Activated T-helper 1 cell treated with anti-CD3 and anti-CD28 coated beads, Interleukin-12 subunit alpha, Interleukin-12 subunit beta, Interleukin-2, Interleukin-4 antibody, amounts not matched to agents 30 ng/mL and 10 ng/mL and 1 ng/mL, durations not matched to agents 14 hours and 24 hours and 36 hours (primary cell): Measurements from ENCODE around the gene ADARB2. TPM values are rescaled to one million over a fixed set of nuclear protein-coding genes. Genes with fewer than 3 reads are reported as not detected.

Source experiments
- DNase-seq: peaks from one replicate; pipeline ENCODE4 v3.0.0; 2021; ENCODE audit warnings: low spot score
- H3K27ac Mint-ChIP-seq: one replicate; pipeline ENCODE4 v1.8.0; 2021; ENCODE audit warnings: mild to moderate bottlenecking, mixed read lengths
- H3K27me3 Mint-ChIP-seq: one replicate; pipeline ENCODE4 v1.8.0; 2022; ENCODE audit warnings: mild to moderate bottlenecking, moderate library complexity, mixed read lengths; ENCODE audit not compliant: insufficient read depth
- H3K36me3 Mint-ChIP-seq: one replicate; pipeline ENCODE4 v1.8.0; 2021; ENCODE audit warnings: low read depth, mixed read lengths
- H3K4me1 Mint-ChIP-seq: one replicate; pipeline ENCODE4 v1.8.0; 2021; ENCODE audit warnings: low read depth, mixed read lengths
- H3K4me3 Mint-ChIP-seq: one replicate; pipeline ENCODE4 v1.8.0; 2021; ENCODE audit warnings: mild to moderate bottlenecking, moderate library complexity, mixed read lengths
- H3K9me3 Mint-ChIP-seq: one replicate; pipeline ENCODE4 v1.8.0; 2021; ENCODE audit warnings: mixed read lengths
- intact Hi-C: fragments of 100-400 bp; cut with micrococcal nuclease; formaldehyde crosslinking; loops from one replicate; pipeline ENCODE4 v1.15.1; 2024
- total RNA-seq: library from RNA; stranded (reverse); gene quantifications from 2 replicates; pipeline ENCODE4 v1.2.3, GENCODE V29; 2022

The ADARB2 gene
- total RNA-seq, 1 donor from 2014 or later, result 0.05 TPM

- Mint-ChIP-seq H3K4me3 (no peak overlapping the region), H3K4me1 (no peaks in the 10 kb centered on the region), H3K27me3 (peaks cover 7% of the 10 kb centered on the region), H3K36me3 (no peaks in the 10 kb centered on the region), H3K9me3 (peaks cover 14% of the 10 kb centered on the region), H3K27ac (no peak overlapping the region)
- intact Hi-C loops, result no loop called here
- DNase-seq, result no peak
Observed at GRCh38 chr10:1746796-1747195, 9.5 kb upstream of the ADARB2 start.

DNA sequence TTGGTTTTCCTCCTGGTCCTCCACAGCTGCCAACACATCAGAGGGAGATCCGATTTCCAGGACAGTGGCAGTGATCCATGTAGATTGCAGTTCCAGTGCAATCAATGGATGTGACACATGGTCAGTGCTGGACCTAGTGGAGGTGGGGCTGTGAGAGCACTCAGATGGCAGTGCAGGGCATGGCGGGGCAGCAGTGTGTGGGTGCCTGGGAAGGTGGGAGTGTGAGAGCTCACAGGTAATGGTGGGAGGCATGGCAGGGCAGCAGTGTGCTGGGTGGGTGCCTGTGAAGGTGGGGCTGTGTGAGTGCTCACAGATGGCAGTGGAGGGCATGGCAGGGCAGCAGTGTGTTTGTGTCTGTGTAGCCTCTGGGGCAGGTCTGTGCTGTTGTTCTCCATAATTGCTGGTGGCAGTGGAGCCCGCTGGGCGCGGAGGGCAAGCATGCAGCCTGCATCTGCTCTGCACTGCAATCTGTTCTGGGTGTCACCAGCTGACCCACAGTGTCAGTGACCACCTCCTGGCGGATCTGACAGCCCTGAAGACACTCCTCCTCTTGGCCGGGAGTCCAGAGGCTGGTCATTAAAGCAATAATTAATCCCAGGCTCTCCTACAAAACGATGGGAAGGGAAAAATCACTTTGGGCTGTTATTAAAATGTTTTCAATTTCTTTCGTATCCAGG is 8.6 kb upstream of the ADARB2 start:
- H3K27me3 Mint-ChIP-seq, result peaks cover 10% of the 10 kb centered on the region
- no peak overlapping the region for H3K27ac Mint-ChIP-seq
- no peaks in the 10 kb centered on the region for H3K36me3 Mint-ChIP-seq
- no peak overlapping the region for H3K4me3 Mint-ChIP-seq
- no peak for DNase-seq
- H3K9me3 Mint-ChIP-seq, result peaks cover 14% of the 10 kb centered on the region
- H3K4me1 Mint-ChIP-seq, result no peaks in the 10 kb centered on the region
- intact Hi-C loops, result no loop called here

GRCh38 chr10:1744524-1744923 is 7.2 kb upstream of the ADARB2 start:
- Mint-ChIP-seq H3K27ac (no peak overlapping the region), H3K4me3 (no peak overlapping the region), H3K27me3 (peaks cover 14% of the 10 kb centered on the region), H3K9me3 (peaks cover 10% of the 10 kb centered on the region), H3K4me1 (no peaks in the 10 kb centered on the region), H3K36me3 (no peaks in the 10 kb centered on the region)
- no peak for DNase-seq
- intact Hi-C loops, result no loop called here

GRCh38 chr10:1743141-1743540 is 5.8 kb upstream of the ADARB2 start:
- H3K4me3 Mint-ChIP-seq, result no peak overlapping the region
- DNase-seq, result no peak
- intact Hi-C loops, result no loop called here
- no peak overlapping the region for H3K27ac Mint-ChIP-seq
- H3K36me3 Mint-ChIP-seq, result no peaks in the 10 kb centered on the region
- H3K4me1 Mint-ChIP-seq, result no peaks in the 10 kb centered on the region
- H3K27me3 Mint-ChIP-seq, result peaks cover 25% of the 10 kb centered on the region
- no peaks in the 10 kb centered on the region for H3K9me3 Mint-ChIP-seq

DNA sequence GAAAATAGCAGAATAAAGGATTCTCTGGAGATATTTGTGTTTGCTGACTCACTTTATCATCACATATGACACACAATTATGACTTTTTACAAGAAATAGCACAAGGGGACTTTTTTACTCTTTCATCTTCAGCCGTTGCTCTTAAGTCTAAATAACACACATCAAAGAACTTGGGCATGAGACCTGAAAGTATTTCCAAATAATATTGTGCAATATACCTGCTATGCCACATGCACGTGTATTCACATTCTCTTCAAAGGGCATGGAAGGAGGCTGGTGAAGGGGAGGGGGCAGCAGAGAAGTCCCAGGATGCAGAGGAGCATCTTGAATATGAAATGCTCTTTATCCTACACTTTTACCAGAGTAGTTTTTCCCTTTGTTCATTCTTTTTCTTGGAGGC is 4.1 kb upstream of the ADARB2 start:
- peaks cover 38% of the 10 kb centered on the region for H3K27me3 Mint-ChIP-seq
- intact Hi-C loops, result no loop called here
- H3K36me3 Mint-ChIP-seq, result no peaks in the 10 kb centered on the region
- no peak overlapping the region for H3K4me3 Mint-ChIP-seq
- no peak for DNase-seq
- no peak overlapping the region for H3K27ac Mint-ChIP-seq
- H3K4me1 Mint-ChIP-seq, result peaks cover under 1% of the 10 kb centered on the region
- no peaks in the 10 kb centered on the region for H3K9me3 Mint-ChIP-seq

DNA sequence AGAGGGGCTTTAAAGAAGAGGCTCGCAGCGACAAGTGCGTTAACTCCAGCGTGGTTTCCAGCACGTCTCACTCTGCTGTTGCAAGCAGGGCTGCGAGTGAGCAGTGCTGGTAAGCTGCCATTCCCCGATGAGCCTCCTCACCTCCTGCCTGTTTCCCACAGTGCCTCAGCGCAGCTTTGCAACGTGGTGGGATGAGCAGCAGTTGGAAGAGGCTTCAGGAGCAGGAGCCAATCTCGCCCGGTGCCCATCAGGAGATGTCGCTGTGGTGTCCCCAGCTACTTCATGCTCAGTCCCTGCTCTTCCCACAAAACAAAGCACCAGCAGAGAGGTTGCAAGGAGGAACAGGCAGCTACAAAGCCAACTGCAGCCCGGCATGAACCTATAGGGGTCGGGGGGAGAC is 2.4 kb upstream of the ADARB2 start:
- intact Hi-C loops, result loop anchor here (10.0 kb wide), 1 partner anchor 625 kb away; no protein-coding TSS in a partner anchor
- no peaks in the 10 kb centered on the region for H3K9me3 Mint-ChIP-seq
- H3K27ac Mint-ChIP-seq, result no peak overlapping the region
- H3K36me3 Mint-ChIP-seq, result no peaks in the 10 kb centered on the region
- H3K27me3 Mint-ChIP-seq, result peaks cover 53% of the 10 kb centered on the region
- H3K4me3 Mint-ChIP-seq, result no peak overlapping the region
- H3K4me1 Mint-ChIP-seq, result peaks cover 6% of the 10 kb centered on the region
- no peak for DNase-seq

- H3K27me3 Mint-ChIP-seq, result peaks cover 55% of the 10 kb centered on the region
- peaks cover 6% of the 10 kb centered on the region for H3K4me1 Mint-ChIP-seq
- H3K27ac Mint-ChIP-seq, result no peak overlapping the region
- no peak overlapping the region for H3K4me3 Mint-ChIP-seq
- intact Hi-C loops, result loop anchor here (10.0 kb wide), 1 partner anchor 624 kb away; no protein-coding TSS in a partner anchor
- no peaks in the 10 kb centered on the region for H3K36me3 Mint-ChIP-seq
- H3K9me3 Mint-ChIP-seq, result no peaks in the 10 kb centered on the region
- no peak for DNase-seq
Observed at GRCh38 chr10:1738950-1739349, 1.6 kb upstream of the ADARB2 start.

DNA sequence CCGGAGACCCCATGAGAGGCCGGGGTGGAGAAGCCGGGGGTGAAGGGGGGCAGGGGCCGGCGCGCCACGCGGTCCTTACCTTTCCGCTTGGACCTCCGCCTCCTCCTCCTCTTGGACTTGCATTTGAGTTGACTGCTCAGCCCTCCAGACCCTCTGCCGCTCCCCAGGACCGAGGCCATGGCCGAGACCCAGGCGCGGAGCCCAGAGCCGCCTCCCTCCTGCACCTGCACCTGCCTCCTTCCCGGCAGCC is 428 bp downstream of the ADARB2 start:
- DNase-seq, result no peak
- H3K36me3 Mint-ChIP-seq, result no peaks in the 10 kb centered on the region
- intact Hi-C loops, result loop anchor here (10.0 kb wide), 1 partner anchor 622 kb away; no protein-coding TSS in a partner anchor
- no peak overlapping the region for H3K27ac Mint-ChIP-seq
- peaks cover 6% of the 10 kb centered on the region for H3K4me1 Mint-ChIP-seq
- peaks cover 71% of the 10 kb centered on the region for H3K27me3 Mint-ChIP-seq
- no peaks in the 10 kb centered on the region for H3K9me3 Mint-ChIP-seq
- H3K4me3 Mint-ChIP-seq, result peak overlapping the region; percentile 76

DNA sequence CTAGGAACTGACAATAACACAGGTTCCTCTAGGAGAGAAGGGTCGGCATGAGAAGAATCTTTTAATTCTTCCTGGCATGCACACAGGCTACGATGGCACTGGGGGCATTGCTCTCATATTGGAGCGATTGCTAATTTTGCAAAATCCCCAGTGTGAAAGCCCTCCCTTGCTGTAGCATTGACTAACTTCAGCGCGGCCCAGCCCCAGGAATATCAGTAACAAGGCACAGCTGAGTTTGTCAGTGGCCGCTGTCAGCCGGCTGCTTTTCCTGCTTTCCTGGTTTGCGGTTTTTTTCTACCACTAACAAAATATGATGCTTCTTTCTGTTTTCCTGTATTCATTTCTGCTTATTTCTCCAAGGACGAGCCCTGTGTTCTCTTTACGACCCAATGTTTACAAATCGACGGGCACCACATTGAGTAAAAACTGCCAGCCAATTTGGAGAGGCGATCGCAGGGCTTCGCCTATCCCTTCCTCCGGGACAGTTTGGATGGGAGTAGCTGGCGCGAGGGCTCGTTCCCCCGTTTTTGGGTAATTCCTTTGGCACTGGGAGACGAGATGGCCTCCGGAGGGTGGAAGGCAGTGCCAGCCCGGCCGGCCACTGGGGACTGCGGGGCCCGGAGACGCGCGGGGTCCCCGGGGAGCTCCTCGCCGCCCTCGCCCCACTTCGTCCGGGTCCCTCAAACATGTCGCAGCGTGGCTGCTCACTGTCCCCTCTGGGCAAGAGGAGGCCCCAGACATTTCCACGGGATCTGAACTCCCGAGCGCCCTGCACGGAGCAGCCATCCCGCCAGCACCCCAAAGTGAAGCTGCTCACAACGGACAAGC is 967 bp downstream of the ADARB2 start:
- DNase-seq, result no peak
- Mint-ChIP-seq H3K36me3 (no peaks in the 10 kb centered on the region), H3K4me3 (peak overlapping the region; percentile 67), H3K27me3 (peaks cover 74% of the 10 kb centered on the region), H3K27ac (no peak overlapping the region), H3K9me3 (no peaks in the 10 kb centered on the region), H3K4me1 (peaks cover 6% of the 10 kb centered on the region)
- intact Hi-C loops, result loop anchor here (10.0 kb wide), 1 partner anchor 622 kb away; no protein-coding TSS in a partner anchor

GRCh38 chr10:1735562-1735961 is 1.8 kb downstream of the ADARB2 start:
- Mint-ChIP-seq H3K4me3 (no peak overlapping the region), H3K4me1 (peaks cover 6% of the 10 kb centered on the region), H3K27ac (no peak overlapping the region), H3K9me3 (no peaks in the 10 kb centered on the region), H3K36me3 (no peaks in the 10 kb centered on the region), H3K27me3 (peaks cover 77% of the 10 kb centered on the region)
- DNase-seq, result no peak
- intact Hi-C loops, result loop anchor here (10.0 kb wide), 1 partner anchor 621 kb away; no protein-coding TSS in a partner anchor

GRCh38 chr10:1734288-1734687 is 3.0 kb downstream of the ADARB2 start:
- intact Hi-C loops, result loop anchor here (10.0 kb wide), 1 partner anchor 619 kb away; no protein-coding TSS in a partner anchor
- no peak overlapping the region for H3K4me3 Mint-ChIP-seq
- H3K4me1 Mint-ChIP-seq, result peaks cover 6% of the 10 kb centered on the region
- peaks cover 83% of the 10 kb centered on the region for H3K27me3 Mint-ChIP-seq
- no peak overlapping the region for H3K27ac Mint-ChIP-seq
- no peak for DNase-seq
- H3K36me3 Mint-ChIP-seq, result no peaks in the 10 kb centered on the region
- H3K9me3 Mint-ChIP-seq, result no peaks in the 10 kb centered on the region

DNA sequence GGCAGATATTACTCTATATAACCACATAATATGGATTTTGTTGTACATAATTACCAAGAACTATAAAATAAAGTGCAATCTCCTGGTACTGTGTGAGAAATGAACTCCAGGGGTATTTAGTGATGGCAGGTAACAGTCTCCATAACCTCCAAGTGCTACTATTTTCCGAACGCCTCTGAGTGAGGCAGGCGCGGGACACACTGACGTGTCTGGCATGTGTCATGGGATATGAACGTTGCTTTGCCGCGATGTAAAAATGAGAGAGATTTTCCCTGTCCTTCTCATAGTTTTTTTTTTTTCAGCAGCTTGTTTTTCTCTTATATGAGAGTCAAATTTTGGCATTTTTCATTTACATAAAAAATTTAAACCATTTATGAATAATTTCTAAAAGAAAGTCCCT is 3.6 kb downstream of the ADARB2 start:
- peaks cover 77% of the 10 kb centered on the region for H3K27me3 Mint-ChIP-seq
- no peaks in the 10 kb centered on the region for H3K9me3 Mint-ChIP-seq
- no peaks in the 10 kb centered on the region for H3K36me3 Mint-ChIP-seq
- no peak overlapping the region for H3K4me3 Mint-ChIP-seq
- no peak for DNase-seq
- intact Hi-C loops, result loop anchor here (10.0 kb wide), 1 partner anchor 619 kb away; no protein-coding TSS in a partner anchor
- no peak overlapping the region for H3K27ac Mint-ChIP-seq
- peaks cover 6% of the 10 kb centered on the region for H3K4me1 Mint-ChIP-seq

DNA sequence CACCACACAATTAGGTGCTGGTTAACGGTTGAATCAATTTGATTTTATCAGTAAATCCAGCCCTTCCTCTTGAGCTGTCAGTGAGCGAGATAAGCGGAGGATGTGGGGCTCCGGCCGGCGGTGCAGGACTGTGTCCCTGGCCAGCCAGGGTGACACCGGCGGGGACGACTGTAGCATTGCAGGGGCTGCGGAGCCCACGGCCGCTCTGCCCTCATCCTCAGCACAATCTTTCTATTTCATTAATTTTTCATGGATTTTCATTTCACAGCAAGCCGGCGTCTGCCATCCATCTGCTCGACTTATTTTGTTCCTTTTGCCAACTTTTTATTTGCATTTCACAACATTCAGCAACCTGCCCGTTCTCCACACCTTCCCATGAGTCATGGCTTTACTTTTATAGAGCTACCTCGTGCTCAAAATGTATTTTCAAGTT is 4.7 kb downstream of the ADARB2 start:
- intact Hi-C loops, result loop anchor here (10.0 kb wide), 1 partner anchor 618 kb away; no protein-coding TSS in a partner anchor
- peaks cover 72% of the 10 kb centered on the region for H3K27me3 Mint-ChIP-seq
- H3K4me1 Mint-ChIP-seq, result peaks cover 6% of the 10 kb centered on the region
- H3K4me3 Mint-ChIP-seq, result no peak overlapping the region
- no peak overlapping the region for H3K27ac Mint-ChIP-seq
- no peaks in the 10 kb centered on the region for H3K36me3 Mint-ChIP-seq
- no peak for DNase-seq
- H3K9me3 Mint-ChIP-seq, result no peaks in the 10 kb centered on the region
